Adrenal gland (tissue), 5 donors: ENCODE results near the gene POLR1A.

Source experiments
- POLR2A ChIP-seq, 2 donors: fragments of 450-650 bp; IDR thresholded peaks; one replicate each; pipeline ENCODE4 v1.6.1; 2017; ENCODE audit warnings: antibody characterized with exemption in 2 of 2, mild to moderate bottlenecking in 2 of 2, moderate library complexity in 1 of 2
- TF ChIP-seq, protein P1 (sequence below), 6 experiments: fragments of 450-650 bp in 4 of 6; fragments of 200-600 bp in 2 of 6; sonication (generic) in 1 of 6; IDR thresholded peaks; 1 replicate in 5 of 6; 2 replicates in 1 of 6; pipeline versions ENCODE4 v1.5.1 to v1.8.0; 2016 to 2021; ENCODE audit warnings: antibody characterized with exemption in 6 of 6, mild to moderate bottlenecking in 2 of 6, moderate library complexity in 1 of 6
- donor health status: DM: no; HTN: no; CAD: no.

DNA sequence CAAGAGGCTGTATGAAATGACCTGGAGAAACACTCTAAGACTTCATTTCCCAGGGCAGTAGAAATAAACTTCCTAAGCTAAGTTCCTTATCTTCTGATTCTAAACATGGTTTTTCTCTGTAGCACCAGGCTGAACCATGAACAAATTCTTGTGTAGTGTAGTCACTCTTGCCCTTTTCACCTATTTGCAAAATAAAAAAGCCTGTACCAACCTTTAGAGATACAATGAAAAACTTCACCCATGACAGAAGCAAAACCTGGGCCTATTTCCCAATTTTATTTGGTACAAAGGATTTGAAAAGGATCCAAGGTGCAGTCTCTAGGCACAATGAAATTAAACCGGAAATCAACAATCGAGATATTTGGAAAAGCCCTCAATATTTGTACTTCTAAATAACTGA, 43.6 kb downstream of the POLR1A start:
- TF ChIP-seq, protein P1, sequence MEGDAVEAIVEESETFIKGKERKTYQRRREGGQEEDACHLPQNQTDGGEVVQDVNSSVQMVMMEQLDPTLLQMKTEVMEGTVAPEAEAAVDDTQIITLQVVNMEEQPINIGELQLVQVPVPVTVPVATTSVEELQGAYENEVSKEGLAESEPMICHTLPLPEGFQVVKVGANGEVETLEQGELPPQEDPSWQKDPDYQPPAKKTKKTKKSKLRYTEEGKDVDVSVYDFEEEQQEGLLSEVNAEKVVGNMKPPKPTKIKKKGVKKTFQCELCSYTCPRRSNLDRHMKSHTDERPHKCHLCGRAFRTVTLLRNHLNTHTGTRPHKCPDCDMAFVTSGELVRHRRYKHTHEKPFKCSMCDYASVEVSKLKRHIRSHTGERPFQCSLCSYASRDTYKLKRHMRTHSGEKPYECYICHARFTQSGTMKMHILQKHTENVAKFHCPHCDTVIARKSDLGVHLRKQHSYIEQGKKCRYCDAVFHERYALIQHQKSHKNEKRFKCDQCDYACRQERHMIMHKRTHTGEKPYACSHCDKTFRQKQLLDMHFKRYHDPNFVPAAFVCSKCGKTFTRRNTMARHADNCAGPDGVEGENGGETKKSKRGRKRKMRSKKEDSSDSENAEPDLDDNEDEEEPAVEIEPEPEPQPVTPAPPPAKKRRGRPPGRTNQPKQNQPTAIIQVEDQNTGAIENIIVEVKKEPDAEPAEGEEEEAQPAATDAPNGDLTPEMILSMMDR (IDR thresholded peaks at IDR 0.05), result no peak
- TF ChIP-seq POLR2A (IDR thresholded peaks at IDR 0.05), result peak in 1 of 2 donors; percentile 12
